H4 (cell line): ENCODE results near the gene ASPSCR1. TPM values are rescaled to one million over a fixed set of nuclear protein-coding genes. Genes with fewer than 3 reads are reported as not detected.
A peak's percentile ranks its signal among the peaks of the same experiment; 100 is the strongest.

Experiments
- DNase-seq: peaks from one replicate; pipeline ENCODE4 v3.0.0-alpha.2; 2015; ENCODE audit warnings: low spot score
- total RNA-seq: library from RNA; depleted of rRNA; stranded (reverse); fragments of >200 nt; shearing (Covaris generic); gene quantifications from 2 replicates; pipeline ENCODE4 v1.2.3, GENCODE V29; 2014

ASPSCR1 gene
- total RNA-seq, 1 experiment from 2014 or later = 24.9 TPM

DNA sequence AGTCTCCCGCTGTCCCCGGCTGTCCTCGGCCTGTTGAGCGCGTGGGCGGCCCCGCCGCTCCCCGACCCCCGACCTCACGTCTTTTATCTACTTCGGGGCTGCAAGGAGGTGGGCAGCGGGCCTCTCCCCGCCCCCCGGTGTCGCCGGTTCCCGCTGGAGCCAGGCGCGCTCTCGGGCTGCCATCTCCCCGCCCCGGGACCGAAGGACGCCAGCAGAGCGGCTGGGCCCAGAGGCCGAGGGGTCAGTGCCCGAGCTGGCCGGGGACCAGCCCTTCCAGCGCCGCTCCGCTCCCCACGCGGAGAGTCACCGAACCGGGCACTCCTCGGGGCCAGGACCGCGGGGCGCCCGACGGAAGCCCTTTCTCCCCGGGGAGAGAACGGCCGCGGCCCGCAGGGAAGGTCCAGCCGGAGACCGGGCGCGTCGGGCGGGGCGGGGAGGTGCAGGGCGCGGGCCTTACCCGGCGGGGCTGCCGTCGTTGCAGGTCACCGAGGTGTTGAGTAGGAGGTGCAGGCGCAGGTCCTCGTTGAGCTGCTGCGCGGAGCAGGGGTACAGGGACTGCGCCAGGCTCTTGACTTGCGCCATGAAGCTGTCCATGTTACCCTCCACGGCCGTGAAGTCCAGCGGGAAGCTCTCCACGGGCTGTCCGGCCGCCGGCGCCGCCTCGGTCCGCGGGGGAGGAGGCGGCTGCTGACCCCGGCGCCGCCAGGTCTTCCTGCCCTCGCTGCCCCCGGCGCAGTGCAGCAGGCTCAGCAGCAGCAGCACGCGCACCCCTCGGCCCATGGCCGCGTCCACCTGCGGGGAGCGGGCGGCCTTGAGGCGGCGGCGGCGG lies 17.1 kb upstream of the ASPSCR1 start:
- no peak for DNase-seq

- no peak for DNase-seq
Observed at GRCh38 chr17:81961087-81961511, 16.3 kb upstream of the ASPSCR1 start, which contains the start of gene NOTUM. TSS of gene NOTUM (minus strand) at chr17:81961187. CDS start at chr17:81960909, 278 bp downstream.

DNA sequence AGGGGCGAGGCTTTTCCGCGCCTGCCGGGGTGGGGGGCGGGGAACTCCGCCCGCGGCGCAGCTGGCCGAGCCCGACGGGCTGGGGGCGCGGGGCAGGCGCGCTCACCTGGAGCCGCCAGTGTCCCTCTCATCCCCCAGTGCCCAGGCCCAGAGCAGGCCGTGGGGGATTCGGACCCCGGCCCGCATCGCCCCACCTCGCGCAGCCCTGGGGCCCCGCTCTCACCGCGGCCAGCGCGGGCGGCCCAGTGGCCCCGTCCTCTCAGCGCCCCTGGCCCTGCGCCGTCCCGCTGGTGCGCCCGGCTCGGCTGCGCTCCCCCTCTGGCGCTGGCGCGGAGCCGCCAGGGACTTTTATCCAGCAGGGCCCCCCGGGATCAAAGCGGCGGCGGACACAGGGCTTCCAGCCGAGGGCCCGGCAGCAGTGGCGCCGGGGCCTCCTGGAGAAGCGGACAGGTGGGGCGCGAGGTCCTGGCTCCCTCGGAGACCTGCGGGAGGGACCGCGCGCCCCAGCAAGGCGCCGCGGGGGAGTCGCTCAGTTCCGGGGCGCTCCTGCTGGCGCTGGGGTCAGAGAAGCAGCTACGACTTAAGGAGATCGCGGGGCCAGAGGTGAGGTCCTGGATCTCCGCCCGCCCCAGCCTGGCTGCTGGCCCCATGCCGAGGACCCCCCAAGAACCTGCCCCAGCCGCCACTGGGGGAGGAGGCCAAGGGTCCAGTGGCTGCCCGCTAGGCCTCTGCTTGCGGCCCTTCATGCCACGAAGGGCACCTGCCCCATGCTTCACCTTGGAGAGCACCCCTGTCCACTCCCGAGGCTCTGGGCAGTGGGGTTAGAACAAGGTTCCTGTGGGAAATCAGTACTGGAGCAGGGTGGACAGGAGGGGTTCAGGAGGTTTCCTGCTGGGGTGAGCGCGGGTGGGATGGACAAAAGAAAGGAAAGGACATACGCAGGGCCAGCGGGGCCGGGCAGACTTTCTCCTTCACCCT lies 15.6 kb upstream of the ASPSCR1 start:
- no peak for DNase-seq

DNA sequence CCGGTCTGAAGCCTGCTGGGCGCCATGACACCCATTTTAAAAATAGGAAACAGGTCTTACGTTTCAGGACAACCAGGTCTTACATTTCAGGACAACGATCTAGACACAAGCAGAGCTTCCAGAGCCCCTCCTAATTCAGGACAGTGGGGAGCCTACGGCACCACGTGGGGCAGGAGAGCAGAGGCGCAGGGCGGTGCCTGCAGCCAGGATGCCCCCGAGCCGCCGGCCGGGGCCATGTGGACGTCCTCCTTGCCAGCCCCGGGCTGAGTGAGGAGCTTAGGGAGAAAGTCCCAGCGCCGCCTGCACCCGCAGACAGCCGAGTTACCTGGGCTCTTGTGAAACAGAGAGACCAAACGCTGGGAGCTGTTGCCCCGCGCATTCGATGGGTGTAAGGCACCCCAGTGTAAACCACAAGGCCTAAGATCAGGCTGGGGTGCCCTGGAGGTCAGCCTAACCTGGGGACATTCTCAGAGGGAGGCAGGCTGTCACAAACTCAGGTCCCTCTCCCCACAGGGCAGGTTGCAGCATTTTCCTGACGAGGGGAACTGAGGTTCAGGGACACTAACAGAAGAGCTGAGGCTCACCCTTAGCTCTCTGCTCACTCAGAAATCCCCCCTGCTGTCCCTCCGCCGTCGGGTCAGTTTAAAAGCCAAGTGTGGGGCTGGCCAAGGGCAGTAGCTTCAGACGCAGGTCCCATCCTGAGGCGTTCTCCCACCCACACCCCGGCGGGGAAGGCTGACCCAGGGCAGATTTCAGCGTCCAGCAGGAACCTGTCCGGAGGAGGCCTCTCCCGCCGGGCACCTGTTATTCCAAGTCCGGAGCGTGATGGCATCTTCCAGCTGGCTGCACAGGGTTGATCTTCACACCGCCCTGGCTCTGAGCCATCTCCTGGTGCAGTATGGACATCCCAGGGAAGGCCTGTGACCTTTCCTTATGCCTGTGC lies 14.7 kb upstream of the ASPSCR1 start:
- DNase-seq = no peak

GRCh38 chr17:81964081-81964849 lies 13.2 kb upstream of the ASPSCR1 start:
- DNase-seq = no peak

DNA sequence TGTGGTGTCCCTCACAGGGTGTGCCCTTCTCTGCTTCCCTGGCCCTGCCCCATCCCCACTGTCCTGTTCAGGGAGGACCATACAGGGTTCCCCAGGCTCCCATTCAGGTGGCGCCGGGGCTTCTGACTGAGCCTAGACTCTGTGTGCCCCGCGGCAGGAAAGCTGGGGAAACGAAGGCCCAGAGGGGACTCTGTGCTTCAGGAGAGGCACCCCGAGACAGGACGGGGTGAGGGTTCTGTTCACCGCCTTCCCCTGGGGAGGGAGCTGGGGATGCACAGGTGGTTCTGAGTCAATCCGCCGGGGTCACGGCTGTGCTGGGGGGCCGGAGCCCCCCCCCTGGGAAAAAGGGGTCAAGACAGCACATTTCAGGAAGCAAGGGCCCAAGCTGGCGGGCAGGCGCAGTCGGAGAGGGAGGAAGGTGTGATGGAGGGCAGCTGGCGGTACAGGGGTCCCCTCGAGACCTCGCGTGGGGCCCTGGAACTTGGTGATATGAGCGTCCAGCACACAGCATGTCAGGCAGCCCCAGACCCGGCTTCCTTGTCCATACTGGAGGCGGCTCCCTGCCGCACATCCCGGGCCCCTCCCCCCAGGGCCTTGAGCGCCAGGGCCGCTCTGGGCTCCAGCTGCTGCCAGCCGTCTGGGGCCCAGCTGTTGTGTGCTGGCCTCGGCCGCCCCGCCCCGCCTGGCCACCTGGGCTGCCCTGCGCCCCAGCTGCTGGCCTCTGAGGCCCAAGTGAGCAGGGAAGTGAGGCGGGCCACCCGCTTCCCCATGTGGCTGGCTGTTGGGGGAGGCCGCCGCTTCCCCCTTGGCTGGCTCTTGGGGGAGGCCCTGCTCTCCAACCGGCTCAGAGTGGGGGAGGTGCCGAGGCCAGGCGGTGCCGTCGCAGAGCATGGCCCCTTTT lies 10.8 kb upstream of the ASPSCR1 start:
- peak; percentile 43 for DNase-seq

DNA sequence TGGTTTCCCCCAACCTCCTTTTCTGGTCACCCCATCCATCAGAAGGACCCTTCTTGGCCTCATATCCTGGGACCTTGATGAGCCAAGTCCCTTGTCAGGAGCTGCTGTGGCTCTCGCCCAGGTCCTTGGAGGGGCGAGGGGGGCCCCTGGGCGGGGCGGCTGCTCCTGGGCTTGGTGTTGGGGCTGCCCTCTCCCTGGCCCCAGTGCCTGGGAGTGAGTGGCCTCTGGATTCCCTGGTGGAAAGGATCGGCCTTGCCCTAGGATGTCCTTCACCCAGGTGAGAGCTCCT lies 10.2 kb upstream of the ASPSCR1 start:
- no peak for DNase-seq

- DNase-seq = peak; percentile 85
Observed at GRCh38 chr17:81967533-81968395, 9.7 kb upstream of the ASPSCR1 start.

- DNase-seq = no peak
Observed at GRCh38 chr17:81968396-81968745, 9.1 kb upstream of the ASPSCR1 start.

DNA sequence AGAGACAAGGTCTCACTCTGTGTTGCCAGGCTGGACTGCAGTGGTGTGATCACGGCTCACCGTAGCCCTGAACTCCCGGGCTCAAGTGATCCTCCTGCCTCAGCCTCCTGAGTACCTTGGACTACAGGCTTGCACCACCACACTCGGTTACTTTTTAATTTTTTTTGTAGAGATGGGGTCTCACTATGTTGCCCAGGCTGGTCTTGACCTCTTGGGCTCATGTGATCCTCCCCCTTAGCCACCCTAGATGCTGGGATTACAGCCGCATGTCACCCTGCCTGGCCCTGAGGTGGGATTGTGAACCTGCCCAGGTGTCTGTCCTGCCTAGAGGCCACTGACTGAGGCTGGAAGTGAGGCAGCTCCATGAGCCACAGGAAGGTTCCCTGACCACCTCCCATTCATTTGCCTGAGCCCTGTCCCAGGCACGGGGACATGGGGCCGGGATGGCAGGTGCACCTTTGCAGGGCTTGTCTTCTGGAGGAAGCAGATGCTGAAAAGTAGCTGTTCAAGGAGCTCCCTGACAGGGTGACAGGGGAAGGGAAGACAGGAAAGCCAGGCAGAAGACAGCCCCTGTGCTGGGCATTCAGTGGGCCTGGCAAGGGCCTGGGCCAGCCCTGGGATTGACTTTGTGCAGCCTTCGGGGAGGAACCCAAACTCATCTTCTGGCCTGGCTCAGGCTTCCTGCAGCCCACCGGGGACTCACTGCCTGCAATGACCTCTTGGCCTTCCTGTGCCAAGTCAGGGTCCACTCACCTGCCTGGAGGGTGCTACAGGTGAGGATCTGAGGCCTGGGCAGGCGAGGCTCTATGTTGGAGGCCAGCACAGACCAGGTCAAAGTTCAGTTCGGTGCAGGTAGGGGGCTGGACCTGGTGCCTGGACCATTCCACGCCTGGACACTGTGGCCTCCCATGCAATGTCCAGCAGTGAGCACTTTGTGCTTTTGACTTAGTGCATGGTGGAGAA lies 8.3 kb upstream of the ASPSCR1 start:
- no peak for DNase-seq

DNA sequence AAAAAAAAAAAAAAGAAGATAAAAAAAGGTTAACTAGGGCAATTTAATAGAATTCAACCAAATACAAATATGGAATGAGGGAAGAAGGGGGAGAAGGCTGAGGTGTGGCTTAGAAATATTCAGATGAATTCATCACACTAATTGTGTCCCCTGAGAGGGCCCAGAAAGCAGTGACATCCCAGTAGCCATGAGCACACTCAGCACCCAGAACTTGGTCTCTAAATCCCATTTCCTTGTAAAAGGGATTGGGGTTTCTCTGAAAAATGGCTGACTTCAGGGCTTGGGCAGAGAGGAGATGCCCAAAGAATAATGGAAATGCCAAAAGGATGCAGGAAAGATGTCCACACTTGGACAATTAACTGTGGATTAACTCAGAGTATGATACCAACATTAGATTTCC lies 4.0 kb upstream of the ASPSCR1 start:
- DNase-seq = no peak

- DNase-seq = no peak
Observed at GRCh38 chr17:81976332-81977210, 858 bp upstream of the ASPSCR1 start.

GRCh38 chr17:81978524-81979298 lies 1.3 kb downstream of the ASPSCR1 start:
- DNase-seq = no peak

GRCh38 chr17:81980122-81980521 lies 2.7 kb downstream of the ASPSCR1 start:
- DNase-seq = no peak

GRCh38 chr17:81980707-81981343 lies 3.4 kb downstream of the ASPSCR1 start:
- DNase-seq = peak; percentile 70
